ENCODE measurements around the gene CASP1.

The CASP1 gene

DNA sequence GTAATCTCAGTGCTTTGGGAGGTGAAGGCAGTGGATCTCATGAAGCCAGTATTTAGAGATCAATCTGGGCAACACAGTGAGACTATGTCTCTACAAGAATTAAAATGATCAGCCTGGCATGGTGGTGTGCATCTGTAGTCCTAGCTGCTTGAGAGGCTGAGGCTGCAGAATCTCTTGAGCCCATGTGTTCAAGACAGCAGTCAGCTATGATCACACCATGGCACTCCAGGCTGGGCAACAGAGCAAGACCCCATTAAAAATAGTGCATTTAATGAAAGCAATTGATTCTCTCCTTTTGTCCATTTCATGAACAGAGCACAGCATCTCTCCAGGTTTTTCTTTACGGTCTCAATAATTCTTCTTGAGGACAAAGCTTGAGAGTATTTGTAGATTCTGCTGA, 21.5 kb upstream of the CASP1 start:
- Histone ChIP-seq H3K27ac (no peak overlapping the region), H3K4me3 (ENCODE audit: low read depth, low read length) (no peak overlapping the region), H3K27me3 (replicated peaks) (no peaks in the 10 kb centered on the region), H3K36me3 (replicated peaks) (no peaks in the 10 kb centered on the region)
- DNase-seq: no peak
- in situ Hi-C loops (cut with HindIII; ENCODE audit: low pct_ligation_motif_present, low sequenced_read_pairs): no loop called here
- TF ChIP-seq, protein P1, sequence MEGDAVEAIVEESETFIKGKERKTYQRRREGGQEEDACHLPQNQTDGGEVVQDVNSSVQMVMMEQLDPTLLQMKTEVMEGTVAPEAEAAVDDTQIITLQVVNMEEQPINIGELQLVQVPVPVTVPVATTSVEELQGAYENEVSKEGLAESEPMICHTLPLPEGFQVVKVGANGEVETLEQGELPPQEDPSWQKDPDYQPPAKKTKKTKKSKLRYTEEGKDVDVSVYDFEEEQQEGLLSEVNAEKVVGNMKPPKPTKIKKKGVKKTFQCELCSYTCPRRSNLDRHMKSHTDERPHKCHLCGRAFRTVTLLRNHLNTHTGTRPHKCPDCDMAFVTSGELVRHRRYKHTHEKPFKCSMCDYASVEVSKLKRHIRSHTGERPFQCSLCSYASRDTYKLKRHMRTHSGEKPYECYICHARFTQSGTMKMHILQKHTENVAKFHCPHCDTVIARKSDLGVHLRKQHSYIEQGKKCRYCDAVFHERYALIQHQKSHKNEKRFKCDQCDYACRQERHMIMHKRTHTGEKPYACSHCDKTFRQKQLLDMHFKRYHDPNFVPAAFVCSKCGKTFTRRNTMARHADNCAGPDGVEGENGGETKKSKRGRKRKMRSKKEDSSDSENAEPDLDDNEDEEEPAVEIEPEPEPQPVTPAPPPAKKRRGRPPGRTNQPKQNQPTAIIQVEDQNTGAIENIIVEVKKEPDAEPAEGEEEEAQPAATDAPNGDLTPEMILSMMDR (IDR thresholded peaks at IDR 0.05; ENCODE audit: low read depth, low read length, missing control alignments): no peak

- TF ChIP-seq, protein P1 (IDR thresholded peaks at IDR 0.05; ENCODE audit: low read depth, low read length, missing control alignments): no peak
- H3K27ac ChIP-seq: no peak overlapping the region
- DNase-seq: no peak
- H3K36me3 ChIP-seq (replicated peaks): no peaks in the 10 kb centered on the region
- in situ Hi-C loops (cut with HindIII; ENCODE audit: low pct_ligation_motif_present, low sequenced_read_pairs): no loop called here
- no peaks in the 10 kb centered on the region for H3K27me3 ChIP-seq (replicated peaks)
- H3K4me3 ChIP-seq (ENCODE audit: low read depth, low read length): no peak overlapping the region
These were observed 20.0 kb upstream of the CASP1 start for GRCh38 chr11:105054723-105055493.

GRCh38 chr11:105052487-105052886, 17.5 kb upstream of the CASP1 start:
- in situ Hi-C loops (cut with HindIII; ENCODE audit: low pct_ligation_motif_present, low sequenced_read_pairs): no loop called here
- H3K4me3 ChIP-seq (ENCODE audit: low read depth, low read length): no peak overlapping the region
- no peak overlapping the region for H3K27ac ChIP-seq
- H3K27me3 ChIP-seq (replicated peaks): no peaks in the 10 kb centered on the region
- TF ChIP-seq, protein P1 (IDR thresholded peaks at IDR 0.05; ENCODE audit: low read depth, low read length, missing control alignments): no peak
- DNase-seq: no peak
- H3K36me3 ChIP-seq (replicated peaks): no peaks in the 10 kb centered on the region

- DNase-seq: no peak
- in situ Hi-C loops (cut with HindIII; ENCODE audit: low pct_ligation_motif_present, low sequenced_read_pairs): no loop called here
- H3K27me3 ChIP-seq (replicated peaks): no peaks in the 10 kb centered on the region
- TF ChIP-seq, protein P1 (IDR thresholded peaks at IDR 0.05; ENCODE audit: low read depth, low read length, missing control alignments): no peak
- H3K4me3 ChIP-seq (ENCODE audit: low read depth, low read length): no peak overlapping the region
- H3K36me3 ChIP-seq (replicated peaks): no peaks in the 10 kb centered on the region
- H3K27ac ChIP-seq: no peak overlapping the region
These were observed 16.6 kb upstream of the CASP1 start for GRCh38 chr11:105051559-105051958.

GRCh38 chr11:105049481-105049880, 14.5 kb upstream of the CASP1 start:
- in situ Hi-C loops (cut with HindIII; ENCODE audit: low pct_ligation_motif_present, low sequenced_read_pairs): no loop called here
- Histone ChIP-seq H3K36me3 (replicated peaks) (no peaks in the 10 kb centered on the region), H3K27ac (no peak overlapping the region), H3K27me3 (replicated peaks) (no peaks in the 10 kb centered on the region), H3K4me3 (ENCODE audit: low read depth, low read length) (no peak overlapping the region)
- no peak for DNase-seq
- TF ChIP-seq, protein P1 (IDR thresholded peaks at IDR 0.05; ENCODE audit: low read depth, low read length, missing control alignments): no peak

All from brain microvascular endothelial cell (primary cell).